ENCODE results near the gene ANKRD13A. TPM values are rescaled to one million over a fixed set of nuclear protein-coding genes. Genes with fewer than 3 reads are reported as not detected.

The ANKRD13A gene
- total and polyA plus RNA-seq, 2 experiments from 2014 or later: 77.3 to 241 TPM

- H3K79me2 ChIP-seq (ENCODE audit: insufficient read depth): no peaks in the 10 kb centered on the region
- H3K9me2 ChIP-seq (ENCODE audit: insufficient read depth): no peaks in the 10 kb centered on the region
- no peak for TF ChIP-seq EZH2 (IDR thresholded peaks at IDR 0.05; ENCODE audit: insufficient read depth, poor library complexity, severe bottlenecking)
- TF ChIP-seq EZH2phosphoT487 (IDR thresholded peaks at IDR 0.05; ENCODE audit: insufficient read depth, low read depth): no peak
- no peaks in the 10 kb centered on the region for H4K20me1 ChIP-seq (ENCODE audit: insufficient read depth)
- H3K4me3 ChIP-seq: no peak overlapping the region
- DNase-seq: no peak
- H3K9me3 ChIP-seq (ENCODE audit: low read depth): no peaks in the 10 kb centered on the region
- no peak overlapping the region for H3K9ac ChIP-seq
- H2AFZ ChIP-seq: no peak overlapping the region
- H3K27me3 ChIP-seq (replicated peaks; ENCODE audit: insufficient read depth): no peaks in the 10 kb centered on the region
- no peak overlapping the region for H3K4me2 ChIP-seq (ENCODE audit: unreplicated experiment)
- H3K4me1 ChIP-seq (ENCODE audit: insufficient read depth): peaks cover 6% of the 10 kb centered on the region
- whole genome bisulfite sequencing, 2 experiments (ENCODE audit: low coverage in 1 of 2, low lambda C conversion rate in 2 of 2, missing lambda C conversion rate in 2 of 2): 93 to 100% methylated on average over 2 of the region's 2 CpGs
- peaks cover 35% of the 10 kb centered on the region for H3F3A ChIP-seq (ENCODE audit: insufficient read depth)
- in situ Hi-C loops (cut with MboI): no loop called here
- H3K36me3 ChIP-seq (ENCODE audit: low read depth): peaks cover 49% of the 10 kb centered on the region
- no peak overlapping the region for H3K27ac ChIP-seq
Measured at GRCh38 chr12:109968032-109968420, 31.2 kb upstream of the ANKRD13A start.

GRCh38 chr12:109968801-109969200, 30.4 kb upstream of the ANKRD13A start:
- WGBS, 2 experiments (ENCODE audit: low coverage in 1 of 2, low lambda C conversion rate in 2 of 2, missing lambda C conversion rate in 2 of 2): 94 to 98% methylated on average over 8 of the region's 8 CpGs
- no peaks in the 10 kb centered on the region for H3K9me3 ChIP-seq (ENCODE audit: low read depth)
- peaks cover 48% of the 10 kb centered on the region for H3K36me3 ChIP-seq (ENCODE audit: low read depth)
- H3K4me1 ChIP-seq (ENCODE audit: insufficient read depth): peaks cover 6% of the 10 kb centered on the region
- no peak overlapping the region for H3K27ac ChIP-seq
- no peaks in the 10 kb centered on the region for H3K9me2 ChIP-seq (ENCODE audit: insufficient read depth)
- no peak overlapping the region for H3K4me3 ChIP-seq
- no peak overlapping the region for H3K4me2 ChIP-seq (ENCODE audit: unreplicated experiment)
- TF ChIP-seq EZH2phosphoT487 (IDR thresholded peaks at IDR 0.05; ENCODE audit: insufficient read depth, low read depth): no peak
- no peak for TF ChIP-seq EZH2 (IDR thresholded peaks at IDR 0.05; ENCODE audit: insufficient read depth, poor library complexity, severe bottlenecking)
- H2AFZ ChIP-seq: no peak overlapping the region
- in situ Hi-C loops (cut with MboI): no loop called here
- no peaks in the 10 kb centered on the region for H4K20me1 ChIP-seq (ENCODE audit: insufficient read depth)
- no peaks in the 10 kb centered on the region for H3K27me3 ChIP-seq (replicated peaks; ENCODE audit: insufficient read depth)
- H3K79me2 ChIP-seq (ENCODE audit: insufficient read depth): no peaks in the 10 kb centered on the region
- peaks cover 27% of the 10 kb centered on the region for H3F3A ChIP-seq (ENCODE audit: insufficient read depth)
- DNase-seq: no peak
- H3K9ac ChIP-seq: no peak overlapping the region

GRCh38 chr12:109972821-109973220, 26.4 kb upstream of the ANKRD13A start:
- no peak overlapping the region for H3K9ac ChIP-seq
- H3K36me3 ChIP-seq (ENCODE audit: low read depth): peaks cover 52% of the 10 kb centered on the region
- no peaks in the 10 kb centered on the region for H3K79me2 ChIP-seq (ENCODE audit: insufficient read depth)
- no peaks in the 10 kb centered on the region for H3K9me3 ChIP-seq (ENCODE audit: low read depth)
- H2AFZ ChIP-seq: no peak overlapping the region
- no peaks in the 10 kb centered on the region for H3K27me3 ChIP-seq (replicated peaks; ENCODE audit: insufficient read depth)
- H3K4me3 ChIP-seq: no peak overlapping the region
- no peaks in the 10 kb centered on the region for H3F3A ChIP-seq (ENCODE audit: insufficient read depth)
- no peak overlapping the region for H3K4me2 ChIP-seq (ENCODE audit: unreplicated experiment)
- no peak for DNase-seq
- H3K4me1 ChIP-seq (ENCODE audit: insufficient read depth): no peaks in the 10 kb centered on the region
- H3K27ac ChIP-seq: no peak overlapping the region
- H3K9me2 ChIP-seq (ENCODE audit: insufficient read depth): no peaks in the 10 kb centered on the region
- TF ChIP-seq EZH2phosphoT487 (IDR thresholded peaks at IDR 0.05; ENCODE audit: insufficient read depth, low read depth): no peak
- TF ChIP-seq EZH2 (IDR thresholded peaks at IDR 0.05; ENCODE audit: insufficient read depth, poor library complexity, severe bottlenecking): no peak
- in situ Hi-C loops (cut with MboI): no loop called here
- H4K20me1 ChIP-seq (ENCODE audit: insufficient read depth): no peaks in the 10 kb centered on the region
- 99 to 100% methylated on average over 4 of the region's 4 CpGs for WGBS, 2 experiments (ENCODE audit: low coverage in 1 of 2, low lambda C conversion rate in 2 of 2, missing lambda C conversion rate in 2 of 2)

- Histone ChIP-seq H3K4me3 (no peak overlapping the region), H3F3A (ENCODE audit: insufficient read depth) (peaks cover 5% of the 10 kb centered on the region), H3K79me2 (ENCODE audit: insufficient read depth) (peaks cover 26% of the 10 kb centered on the region), H3K9ac (no peak overlapping the region), H3K9me2 (ENCODE audit: insufficient read depth) (no peaks in the 10 kb centered on the region), H3K27ac (no peak overlapping the region), H3K9me3 (ENCODE audit: low read depth) (no peaks in the 10 kb centered on the region), H3K27me3 (replicated peaks; ENCODE audit: insufficient read depth) (no peaks in the 10 kb centered on the region), H3K4me2 (ENCODE audit: unreplicated experiment) (no peak overlapping the region), H3K4me1 (ENCODE audit: insufficient read depth) (peaks cover 12% of the 10 kb centered on the region; the same call in 1 of the 2 replicates), H4K20me1 (ENCODE audit: insufficient read depth) (no peaks in the 10 kb centered on the region), H3K36me3 (ENCODE audit: low read depth) (peaks cover 69% of the 10 kb centered on the region), H2AFZ (no peak overlapping the region)
- DNase-seq: no peak
- TF ChIP-seq EZH2phosphoT487 (IDR thresholded peaks at IDR 0.05; ENCODE audit: insufficient read depth, low read depth) (no peak), EZH2 (IDR thresholded peaks at IDR 0.05; ENCODE audit: insufficient read depth, poor library complexity, severe bottlenecking) (no peak)
- WGBS, 2 experiments (ENCODE audit: low coverage in 1 of 2, low lambda C conversion rate in 2 of 2, missing lambda C conversion rate in 2 of 2): 96 to 97% methylated on average over 5 of the region's 5 CpGs
- in situ Hi-C loops (cut with MboI): no loop called here
Measured at GRCh38 chr12:109981311-109981710, 17.9 kb upstream of the ANKRD13A start.

- in situ Hi-C loops (cut with MboI): no loop called here
- Histone ChIP-seq H3K4me1 (ENCODE audit: insufficient read depth) (peaks cover 12% of the 10 kb centered on the region; the same call in 1 of the 2 replicates), H3K9ac (peak overlapping the region; percentile 20; the same call in 1 of the 2 replicates), H3K4me2 (ENCODE audit: unreplicated experiment) (no peak overlapping the region), H4K20me1 (ENCODE audit: insufficient read depth) (no peaks in the 10 kb centered on the region), H3K36me3 (ENCODE audit: low read depth) (peaks cover 65% of the 10 kb centered on the region), H3K79me2 (ENCODE audit: insufficient read depth) (peaks cover 30% of the 10 kb centered on the region), H3K27ac (peak overlapping the region; percentile 55), H3K9me2 (ENCODE audit: insufficient read depth) (no peaks in the 10 kb centered on the region), H3F3A (ENCODE audit: insufficient read depth) (peaks cover 5% of the 10 kb centered on the region), H3K4me3 (no peak overlapping the region), H2AFZ (no peak overlapping the region), H3K27me3 (replicated peaks; ENCODE audit: insufficient read depth) (no peaks in the 10 kb centered on the region), H3K9me3 (ENCODE audit: low read depth) (no peaks in the 10 kb centered on the region)
- peak; percentile 79 for DNase-seq
- TF ChIP-seq EZH2phosphoT487 (IDR thresholded peaks at IDR 0.05; ENCODE audit: insufficient read depth, low read depth) (no peak), EZH2 (IDR thresholded peaks at IDR 0.05; ENCODE audit: insufficient read depth, poor library complexity, severe bottlenecking) (no peak)
Measured at GRCh38 chr12:109982210-109982609, 17.0 kb upstream of the ANKRD13A start.
